Activated naive CD4-positive, alpha-beta T cell treated with anti-CD3 and anti-CD28 coated beads, Interleukin-2, amount 10 ng/mL, durations not matched to agents 5 hours and 36 hours (primary cell): ENCODE measurements around the gene GDI2. TPM values are rescaled to one million over a fixed set of nuclear protein-coding genes. Genes with fewer than 3 reads are reported as not detected.

Experiments used
- total RNA-seq, 2 experiments: library from RNA; stranded (reverse); gene quantifications; one replicate each; pipeline ENCODE4 v1.2.3, GENCODE V29; 2021

Gene GDI2
- total RNA-seq: 100 to 1,000 TPM; 204 to 208 TPM

DNA sequence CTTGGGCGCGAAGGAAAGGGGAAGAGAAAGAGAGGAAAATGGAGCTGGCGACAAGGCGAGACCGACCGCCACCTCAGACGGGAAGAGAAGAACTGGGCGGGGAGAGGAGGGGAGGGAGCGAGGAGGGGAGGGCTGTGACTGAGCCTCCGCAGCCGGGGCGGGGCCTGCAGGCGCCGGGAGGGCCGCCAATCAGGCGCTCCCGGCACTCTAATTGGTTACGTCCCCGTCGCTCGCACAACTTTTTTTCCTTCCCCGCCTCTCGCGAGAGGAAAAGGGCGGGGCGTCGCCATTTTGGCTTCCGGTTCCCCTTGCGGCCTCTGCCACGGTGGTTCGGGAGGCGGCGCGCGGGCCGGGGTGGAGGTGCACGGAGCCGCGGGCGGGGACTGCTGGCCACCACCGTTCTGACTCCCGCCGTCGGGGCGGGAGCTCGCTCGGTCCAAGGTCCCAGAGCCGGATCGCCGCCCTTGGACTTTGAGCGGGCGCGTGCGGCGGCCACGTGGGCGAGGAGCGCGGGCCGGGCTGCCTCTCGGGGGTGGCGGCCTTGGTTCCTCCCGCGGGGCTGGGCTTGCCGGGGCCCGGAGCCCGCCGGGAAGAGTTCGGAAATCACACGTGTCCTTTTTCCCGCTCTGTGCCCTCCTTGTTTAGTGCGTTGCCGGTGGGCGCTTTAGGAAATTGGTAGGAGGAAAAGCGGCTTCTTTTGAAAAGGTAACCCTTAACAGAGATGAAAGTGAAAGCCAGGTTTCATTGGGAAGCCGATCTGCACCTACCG lies at the start of gene GDI2:
Gene GDI2, minus strand, starts transcription at position 94 of the 769 bp plus-strand sequence. CDS start 176 bp downstream, outside the sequence.

Other genes starting within 250 kb of the GDI2 start
- gene ASB13, start 146.8 kb downstream of the GDI2 start, total RNA-seq: 1 to 10 TPM; 6.9 to 9.0 TPM
- gene TASOR2, start 128.6 kb downstream of the GDI2 start, total RNA-seq: 10 to 100 TPM; 43.9 to 49.8 TPM
- gene ANKRD16, start 76.5 kb upstream of the GDI2 start, total RNA-seq: 1 to 10 TPM; 5.5 to 6.2 TPM
- 10 to 100 TPM; 68.6 to 69.8 TPM for gene FBH1, start 76.8 kb upstream of the GDI2 start, total RNA-seq
- gene IL15RA, start 164.1 kb upstream of the GDI2 start, total RNA-seq: 10 to 100 TPM; 15.7 to 16.5 TPM
- 100 to 1,000 TPM; 203 to 211 TPM for gene IL2RA, start 248.9 kb upstream of the GDI2 start, total RNA-seq